Progenitor cell of endocrine pancreas (in vitro differentiated cells): ENCODE results near the gene DLEC1. TPM values are rescaled to one million over a fixed set of nuclear protein-coding genes. Genes with fewer than 3 reads are reported as not detected.

Experiments used
- DNase-seq: peaks from one replicate; pipeline ENCODE4 v3.0.0; 2021; ENCODE audit warnings: low spot score; ENCODE audit not compliant: unreplicated experiment
- H3K27ac Mint-ChIP-seq: 2 replicates; pipeline ENCODE4 v1.8.0; 2021; ENCODE audit warnings: mild to moderate bottlenecking, moderate library complexity, mixed read lengths
- H3K27me3 Mint-ChIP-seq: 2 replicates; pipeline ENCODE4 v1.8.0; 2021; ENCODE audit warnings: mixed read lengths
- H3K36me3 Mint-ChIP-seq: 2 replicates; pipeline ENCODE4 v1.8.0; 2022; ENCODE audit warnings: mixed read lengths; ENCODE audit not compliant: insufficient read depth
- H3K4me1 Mint-ChIP-seq: 2 replicates; pipeline ENCODE4 v1.8.0; 2021; ENCODE audit warnings: low read depth, mixed read lengths
- H3K4me3 Mint-ChIP-seq: 2 replicates; pipeline ENCODE4 v1.8.0; 2021; ENCODE audit warnings: low read depth, mild to moderate bottlenecking, moderate library complexity, mixed read lengths
- H3K9me3 Mint-ChIP-seq: 2 replicates; pipeline ENCODE4 v1.8.0; 2021; ENCODE audit warnings: low read depth, mixed read lengths
- CTCF ChIP-seq: fragments of 200-600 bp; sonication (generic); IDR thresholded peaks from one replicate; pipeline ENCODE4 v1.5.0; 2021; ENCODE audit warnings: antibody characterized with exemption, mild to moderate bottlenecking; ENCODE audit not compliant: unreplicated experiment
- long read RNA-seq: library from polyadenylated mRNA; unstranded; transcript quantifications from one replicate; pipeline ENCODE4 v2.0.0, GENCODE V29; 2020
- total RNA-seq: library from RNA; stranded (reverse); gene quantifications from 2 replicates; pipeline ENCODE4 v1.2.1, GENCODE V29; 2021

DLEC1 gene
- 1.3 and 1.8 TPM in 2 replicates for total RNA-seq
- long read RNA-seq, partial matches to known transcripts: 0 of 4 reads
- long read RNA-seq, other reads (novel, unspliced or antisense): 4 of 4 reads

DNA sequence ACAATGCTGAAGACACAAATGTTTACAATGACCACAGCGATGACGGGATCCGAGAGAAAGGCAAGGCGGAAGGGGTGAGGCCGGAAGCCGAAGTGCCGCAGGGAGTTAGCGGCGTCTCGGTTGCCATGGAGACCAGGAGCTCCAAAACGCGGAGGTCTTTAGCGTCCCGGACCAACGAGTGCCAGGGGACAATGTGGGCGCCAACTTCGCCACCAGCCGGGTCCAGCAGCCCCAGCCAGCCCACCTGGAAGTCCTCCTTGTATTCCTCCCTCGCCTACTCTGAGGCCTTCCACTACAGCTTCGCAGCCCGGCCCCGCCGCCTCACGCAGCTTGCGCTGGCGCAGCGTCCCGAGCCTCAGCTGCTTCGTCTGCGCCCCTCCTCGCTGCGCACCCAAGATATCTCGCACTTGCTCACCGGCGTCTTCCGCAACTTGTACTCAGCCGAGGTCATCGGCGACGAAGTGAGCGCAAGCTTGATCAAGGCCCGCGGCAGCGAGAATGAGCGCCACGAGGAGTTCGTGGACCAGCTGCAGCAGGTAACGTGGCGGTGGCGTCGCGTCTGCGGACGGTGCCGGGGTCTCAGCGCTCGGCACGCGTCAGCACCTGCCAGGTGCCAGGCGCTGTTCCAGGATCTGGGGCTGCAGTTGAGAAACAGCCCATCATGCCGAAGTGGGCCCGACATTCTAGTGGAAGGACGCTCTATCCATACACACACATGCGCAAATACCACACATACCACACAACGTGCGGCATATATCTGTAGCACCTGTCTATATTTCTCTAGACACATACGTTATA, at the start of gene DLEC1:
TSS of gene DLEC1 (plus strand) at position 108 of the 798 bp plus-strand sequence. CDS start at position 126, 18 bp downstream.
- Mint-ChIP-seq H3K36me3 (no peaks in the 10 kb centered on the region), H3K27ac (no peak within 1 kb of the TSS), H3K4me1 (peaks cover 4% of the 10 kb centered on the region), H3K27me3 (peaks cover 42% of the 10 kb centered on the region), H3K4me3 (peak within 1 kb of the TSS; percentile 73), H3K9me3 (no peaks in the 10 kb centered on the region)
- no peak for TF ChIP-seq CTCF
- DNase-seq: no peak

- Mint-ChIP-seq H3K9me3 (no peaks in the 10 kb centered on the region), H3K27ac (peak overlapping the region; percentile 81)
- DNase-seq: no peak
These were observed 49.1 kb upstream of the DLEC1 start for GRCh38 chr3:37989821-37990480.

DNA sequence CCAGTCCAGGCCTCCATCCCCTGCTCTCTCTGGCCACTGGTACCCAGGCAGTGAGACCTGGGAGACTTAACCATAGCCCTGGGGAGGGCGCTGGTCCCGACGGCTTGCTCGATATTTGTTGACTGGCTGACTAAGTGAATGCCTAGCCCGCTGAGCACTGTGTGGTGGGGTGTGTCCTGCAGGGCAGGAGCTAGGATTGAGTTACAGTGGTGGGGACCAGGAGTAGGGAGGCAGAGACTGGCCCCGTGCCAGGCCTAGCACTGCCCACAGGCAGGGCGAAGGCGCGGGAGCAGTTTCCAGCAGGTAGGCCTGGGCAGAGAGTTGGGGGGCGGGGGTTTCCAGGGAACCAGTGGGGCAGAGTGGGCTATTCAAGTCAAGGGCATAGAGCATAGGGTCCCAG, 48.5 kb upstream of the DLEC1 start, which contains the start of gene VILL:
TSS of gene VILL (plus strand) at position 260 of the 400 bp plus-strand sequence. CDS start 2,887 bp downstream, outside the sequence.
- no peak for DNase-seq
- peak within 1 kb of the TSS; percentile 81 for H3K27ac Mint-ChIP-seq
- H3K27me3 Mint-ChIP-seq: peaks cover 7% of the 10 kb centered on the region
- no peaks in the 10 kb centered on the region for H3K9me3 Mint-ChIP-seq
- H3K4me1 Mint-ChIP-seq: peaks cover 56% of the 10 kb centered on the region
- H3K4me3 Mint-ChIP-seq: no peak within 1 kb of the TSS
- peaks cover under 1% of the 10 kb centered on the region for H3K36me3 Mint-ChIP-seq
- TF ChIP-seq CTCF: no peak

More at GRCh38 chr3:37989821-37990480, 49.1 kb upstream of the DLEC1 start:
- Mint-ChIP-seq H3K4me1 (peaks cover 62% of the 10 kb centered on the region), H3K4me3 (no peak overlapping the region), H3K36me3 (peaks cover 4% of the 10 kb centered on the region), H3K27me3 (peaks cover 7% of the 10 kb centered on the region)
- TF ChIP-seq CTCF: no peak

DNA sequence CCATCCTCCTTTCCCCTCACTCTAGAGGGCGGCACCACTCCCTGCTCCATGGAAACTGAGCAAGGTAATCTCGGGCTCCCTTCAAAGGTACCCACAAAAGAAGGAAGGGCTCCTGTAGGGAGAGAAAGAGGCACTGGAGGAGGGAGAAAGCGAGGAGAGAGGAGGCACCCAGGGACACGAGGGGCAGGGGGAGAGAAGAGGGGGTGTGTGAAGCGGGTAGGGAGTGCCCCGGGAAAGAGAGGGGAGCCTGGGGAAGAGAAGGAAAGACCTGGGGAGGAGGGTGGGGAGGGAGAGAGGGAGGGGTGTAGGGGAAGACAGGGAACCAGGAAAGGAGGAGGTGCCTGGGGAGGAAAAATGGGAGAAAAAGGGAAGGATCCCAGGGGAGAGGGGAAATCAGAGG, 47.9 kb upstream of the DLEC1 start:
- Mint-ChIP-seq H3K27ac (no peak overlapping the region), H3K27me3 (peaks cover 7% of the 10 kb centered on the region), H3K36me3 (no peaks in the 10 kb centered on the region), H3K9me3 (no peaks in the 10 kb centered on the region), H3K4me1 (peaks cover 50% of the 10 kb centered on the region), H3K4me3 (no peak overlapping the region)
- TF ChIP-seq CTCF: no peak
- DNase-seq: no peak

DNA sequence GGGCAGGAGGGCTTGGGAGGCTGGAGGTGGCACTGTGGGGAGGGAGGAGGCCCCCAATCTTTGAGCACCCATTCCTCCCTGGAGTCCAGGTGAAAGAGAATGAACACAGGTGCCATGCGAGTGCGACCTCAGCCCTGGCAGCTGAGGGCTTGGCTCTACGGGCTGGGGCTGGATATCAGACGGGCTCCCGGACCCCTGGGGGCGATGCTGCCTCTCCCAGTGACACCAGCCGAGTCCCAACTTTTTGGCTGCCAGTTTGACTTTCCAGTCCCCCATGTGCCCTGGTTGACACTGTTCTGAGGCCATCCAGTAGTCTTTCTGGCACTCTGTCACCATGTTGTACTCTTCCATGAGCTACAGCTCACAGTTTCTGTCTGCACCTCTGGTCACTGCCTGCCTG, 47.2 kb upstream of the DLEC1 start:
- Mint-ChIP-seq H3K9me3 (no peaks in the 10 kb centered on the region), H3K27ac (peak overlapping the region; percentile 92), H3K27me3 (peaks cover 7% of the 10 kb centered on the region), H3K4me3 (no peak overlapping the region), H3K36me3 (no peaks in the 10 kb centered on the region), H3K4me1 (peaks cover 45% of the 10 kb centered on the region)
- DNase-seq: no peak
- no peak for TF ChIP-seq CTCF
